BE2C (cell line): Measurements from ENCODE around the gene ZNF775.

ENCODE experiments used
- DNase-seq: peaks from one replicate; pipeline ENCODE4 v3.0.0-alpha.2; 2020
- H3K27me3 ChIP-seq: fragments of 250-450 bp; sonication (Bioruptor Pico); 2 replicates; pipeline ENCODE4 v1.5.1; 2020; ENCODE audit warnings: mild to moderate bottlenecking
- H3K36me3 ChIP-seq: fragments of 250-450 bp; sonication (Bioruptor Pico); 2 replicates; pipeline ENCODE4 v1.5.1; 2020; ENCODE audit warnings: mild to moderate bottlenecking
- H3K4me1 ChIP-seq: fragments of 250-450 bp; sonication (Bioruptor Pico); 2 replicates; pipeline ENCODE4 v1.5.1; 2020
- H3K4me3 ChIP-seq: 2 replicates; pipeline ENCODE4 v1.5.1; 2011; ENCODE audit warnings: low read depth, low read length
- H3K9me3 ChIP-seq: fragments of 250-450 bp; sonication (Bioruptor Pico); 2 replicates; pipeline ENCODE4 v1.5.1; 2020
- CTCF ChIP-seq: IDR thresholded peaks from 2 replicates; pipeline ENCODE4 v1.5.1; 2012; ENCODE audit warnings: mild to moderate bottlenecking, low read depth, low read length

The ZNF775 gene

GRCh38 chr7:150430465-150431085 is 51.4 kb downstream of the ZNF775 start:
- Histone ChIP-seq H3K36me3 (no peaks in the 10 kb centered on the region), H3K27me3 (peaks cover 7% of the 10 kb centered on the region), H3K4me3 (no peak overlapping the region), H3K4me1 (no peaks in the 10 kb centered on the region), H3K9me3 (no peaks in the 10 kb centered on the region)
- TF ChIP-seq CTCF = no peak
- DNase-seq = no peak

- DNase-seq = no peak
- Histone ChIP-seq H3K4me1 (no peaks in the 10 kb centered on the region), H3K4me3 (no peak overlapping the region), H3K27me3 (peaks cover 7% of the 10 kb centered on the region), H3K36me3 (no peaks in the 10 kb centered on the region), H3K9me3 (no peaks in the 10 kb centered on the region)
- no peak for TF ChIP-seq CTCF
Measured at GRCh38 chr7:150431839-150432658, 52.9 kb downstream of the ZNF775 start.

- Histone ChIP-seq H3K36me3 (no peaks in the 10 kb centered on the region), H3K9me3 (no peaks in the 10 kb centered on the region), H3K4me3 (no peak overlapping the region), H3K4me1 (no peaks in the 10 kb centered on the region), H3K27me3 (peaks cover 7% of the 10 kb centered on the region)
- DNase-seq = no peak
- TF ChIP-seq CTCF = no peak
Measured at GRCh38 chr7:150432915-150433892, 54.1 kb downstream of the ZNF775 start.

GRCh38 chr7:150434240-150434639 is 55.1 kb downstream of the ZNF775 start:
- Histone ChIP-seq H3K4me3 (no peak overlapping the region), H3K36me3 (no peaks in the 10 kb centered on the region), H3K4me1 (no peaks in the 10 kb centered on the region), H3K27me3 (peaks cover 7% of the 10 kb centered on the region), H3K9me3 (no peaks in the 10 kb centered on the region)
- no peak for DNase-seq
- no peak for TF ChIP-seq CTCF

- H3K36me3 ChIP-seq = no peaks in the 10 kb centered on the region
- no peaks in the 10 kb centered on the region for H3K4me1 ChIP-seq
- TF ChIP-seq CTCF = no peak
- peaks cover 7% of the 10 kb centered on the region for H3K27me3 ChIP-seq
- no peaks in the 10 kb centered on the region for H3K9me3 ChIP-seq
- no peak for DNase-seq
- no peak overlapping the region for H3K4me3 ChIP-seq
Measured at GRCh38 chr7:150435047-150435389, 55.9 kb downstream of the ZNF775 start.
